GM23248 (cell line): ENCODE results near the gene PKIG. TPM values are rescaled to one million over a fixed set of nuclear protein-coding genes. Genes with fewer than 3 reads are reported as not detected.

ENCODE experiments used
- DNase-seq: peaks from one replicate; pipeline ENCODE4 v3.0.0-alpha.2; 2015
- H2AFZ ChIP-seq: fragments of 200-600 bp; sonication (generic); 2 replicates; pipeline ENCODE4 v1.6.1; 2016; ENCODE audit warnings: antibody characterized with exemption
- H3F3A ChIP-seq: fragments of 200-600 bp; sonication (generic); 2 replicates; pipeline ENCODE4 v1.6.1; 2016; ENCODE audit warnings: mild to moderate bottlenecking, antibody characterized with exemption, mixed run types; ENCODE audit not compliant: insufficient read depth
- H3K27ac ChIP-seq: fragments of 200-600 bp; sonication (generic); 2 replicates; pipeline ENCODE4 v1.5.1; 2016; ENCODE audit warnings: mild to moderate bottlenecking
- H3K27me3 ChIP-seq: fragments of 200-600 bp; sonication (generic); replicated peaks from 2 replicates; pipeline ENCODE4 v1.6.1; 2016; ENCODE audit warnings: mild to moderate bottlenecking; ENCODE audit not compliant: insufficient read depth
- H3K36me3 ChIP-seq: fragments of 200-600 bp; sonication (generic); 2 replicates; pipeline ENCODE4 v1.6.1; 2016; ENCODE audit warnings: low read depth, mild to moderate bottlenecking
- H3K4me1 ChIP-seq: fragments of 200-600 bp; sonication (generic); 2 replicates; pipeline ENCODE4 v1.6.1; 2016; ENCODE audit warnings: mild to moderate bottlenecking; ENCODE audit not compliant: insufficient read depth
- H3K4me2 ChIP-seq: fragments of 200-600 bp; sonication (generic); one replicate; pipeline ENCODE4 v1.6.1; 2016; ENCODE audit warnings: mild to moderate bottlenecking; ENCODE audit not compliant: unreplicated experiment
- H3K4me3 ChIP-seq: fragments of 200-600 bp; sonication (generic); 2 replicates; pipeline ENCODE4 v1.5.1; 2016; ENCODE audit warnings: mild to moderate bottlenecking
- H3K79me2 ChIP-seq: fragments of 200-600 bp; sonication (generic); 2 replicates; pipeline ENCODE4 v1.6.1; 2016; ENCODE audit warnings: mild to moderate bottlenecking; ENCODE audit not compliant: insufficient read depth
- H3K9ac ChIP-seq: fragments of 200-600 bp; sonication (generic); 2 replicates; pipeline ENCODE4 v1.6.1; 2016; ENCODE audit warnings: mild to moderate bottlenecking
- H3K9me2 ChIP-seq: fragments of 200-600 bp; sonication (generic); 2 replicates; pipeline ENCODE4 v1.6.1; 2016; ENCODE audit warnings: mixed run types, mild to moderate bottlenecking, moderate library complexity; ENCODE audit not compliant: insufficient read depth
- H3K9me3 ChIP-seq: fragments of 200-600 bp; sonication (generic); one replicate; pipeline ENCODE4 v1.6.1; 2017; ENCODE audit warnings: low read depth
- H4K20me1 ChIP-seq: fragments of 200-600 bp; sonication (generic); 2 replicates; pipeline ENCODE4 v1.6.0; 2016; ENCODE audit not compliant: insufficient read depth
- EZH2 ChIP-seq: fragments of 200-600 bp; sonication (generic); IDR thresholded peaks from 2 replicates; pipeline ENCODE4 v1.6.1; 2018; ENCODE audit warnings: antibody characterized with exemption, mild to moderate bottlenecking; ENCODE audit not compliant: insufficient read depth, poor library complexity, severe bottlenecking
- EZH2phosphoT487 ChIP-seq: fragments of 200-600 bp; sonication (generic); IDR thresholded peaks from 2 replicates; pipeline ENCODE4 v1.6.1; 2018; ENCODE audit warnings: antibody characterized with exemption, moderate library complexity, mild to moderate bottlenecking, low read depth; ENCODE audit not compliant: insufficient read depth
- WGBS, 2 experiments: methylation state at CpG; one replicate each; pipeline ENCODE4 v1.1.6; 2015 to 2017; ENCODE audit warnings: low lambda C conversion rate in 2 of 2, low coverage in 1 of 2; ENCODE audit errors: missing lambda C conversion rate in 2 of 2; 5-methylcytosine and 5-hydroxymethylcytosine counted together
- in situ Hi-C: fragments of 300-500 bp; cut with MboI; formaldehyde crosslinking; loops from 2 replicates; pipeline ENCODE4 v1.15.0; 2020
- polyA plus RNA-seq: library from polyadenylated mRNA; unstranded; fragments of >200 nt; fragmentation: Nextera tagmentation; extraction: Ambion mirVana; gene quantifications from 2 replicates; pipeline ENCODE4 v1.2.1, GENCODE V29; 2016
- total RNA-seq: library from RNA; depleted of rRNA; stranded (reverse); fragments of >200 nt; shearing (Covaris generic); gene quantifications from 2 replicates; pipeline ENCODE4 v1.2.3, GENCODE V29; 2014

Gene PKIG
- total and polyA plus RNA-seq, 2 experiments from 2014 or later, result 46.0 to 83.7 TPM

DNA sequence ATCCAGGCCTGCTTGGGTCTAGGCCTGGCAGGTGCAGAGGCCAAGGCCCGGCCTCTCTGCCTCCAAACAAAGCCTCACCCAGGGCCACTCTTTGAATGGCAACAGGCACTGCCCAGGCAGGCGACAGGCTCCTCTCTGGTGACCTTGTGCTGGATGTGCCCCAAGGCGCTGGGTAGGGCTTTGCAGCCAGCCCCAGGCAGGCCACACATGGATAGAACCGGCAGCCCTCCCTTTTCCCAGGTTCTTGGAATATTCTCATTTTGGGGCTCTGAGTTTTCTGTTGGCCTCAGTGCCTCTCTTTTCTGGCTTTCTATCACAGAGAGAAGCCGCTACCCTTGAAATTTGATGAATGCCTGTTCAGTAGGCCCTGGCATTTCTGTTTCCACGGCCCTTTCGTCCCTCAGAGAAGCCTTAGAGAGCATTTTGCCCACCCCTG is 18.9 kb downstream of the PKIG start:
- no peak overlapping the region for H2AFZ ChIP-seq
- peak overlapping the region; percentile 68 for H3K27ac ChIP-seq
- no peaks in the 10 kb centered on the region for H3K27me3 ChIP-seq
- in situ Hi-C loops, result loop anchor here (10.0 to 25.0 kb wide), 2 partner anchors 206 to 389 kb away; partner anchors contain the start of gene OSER1
- H3K79me2 ChIP-seq, result peaks cover 51% of the 10 kb centered on the region
- H3K36me3 ChIP-seq, result no peaks in the 10 kb centered on the region
- peaks cover 19% of the 10 kb centered on the region for H3F3A ChIP-seq
- peaks cover 29% of the 10 kb centered on the region for H3K4me1 ChIP-seq
- no peak overlapping the region for H3K4me3 ChIP-seq
- no peaks in the 10 kb centered on the region for H3K9me2 ChIP-seq
- no peaks in the 10 kb centered on the region for H3K9me3 ChIP-seq
- TF ChIP-seq EZH2, result no peak
- TF ChIP-seq EZH2phosphoT487, result no peak
- DNase-seq, result no peak
- H4K20me1 ChIP-seq, result no peaks in the 10 kb centered on the region
- peak overlapping the region; percentile 53 for H3K4me2 ChIP-seq
- H3K9ac ChIP-seq, result peak overlapping the region; percentile 47
- WGBS, 2 experiments, result 44 to 54% methylated on average over 7 of the region's 7 CpGs

DNA sequence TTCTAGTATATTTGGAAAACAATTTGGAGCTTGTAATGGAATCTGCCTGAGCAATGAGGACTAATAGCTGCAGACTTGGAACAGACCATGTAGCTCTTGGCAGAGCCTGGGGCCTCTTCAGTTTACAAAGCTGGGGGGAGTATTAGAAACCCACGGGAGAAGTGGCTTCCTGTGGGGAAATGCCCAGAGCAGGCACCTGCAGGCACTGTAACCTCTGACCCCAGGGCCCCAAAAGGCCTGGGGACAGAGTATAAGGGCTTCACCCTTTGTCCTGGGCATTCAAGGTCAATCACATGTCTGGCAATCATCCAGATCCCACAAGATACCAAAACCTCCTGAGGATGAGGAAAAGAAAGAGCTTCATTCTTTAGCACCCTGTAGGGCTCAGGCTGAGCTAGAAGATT is 19.4 kb downstream of the PKIG start:
- Histone ChIP-seq H3K79me2 (peaks cover 56% of the 10 kb centered on the region), H3K4me2 (peak overlapping the region; percentile 53), H3K9me3 (no peaks in the 10 kb centered on the region), H3K27me3 (no peaks in the 10 kb centered on the region), H3K4me3 (no peak overlapping the region), H3K9me2 (no peaks in the 10 kb centered on the region), H3K36me3 (no peaks in the 10 kb centered on the region), H3K4me1 (peaks cover 29% of the 10 kb centered on the region), H4K20me1 (no peaks in the 10 kb centered on the region), H2AFZ (no peak overlapping the region), H3F3A (peaks cover 19% of the 10 kb centered on the region), H3K27ac (peak overlapping the region; percentile 68), H3K9ac (peak overlapping the region; percentile 47)
- DNase-seq, result peak; percentile 82
- WGBS, 2 experiments, result 0% methylated on average over 1 of the region's 1 CpG
- TF ChIP-seq EZH2 (no peak), EZH2phosphoT487 (no peak)
- in situ Hi-C loops, result loop anchor here (10.0 to 25.0 kb wide), 2 partner anchors 207 to 390 kb away; partner anchors contain the start of gene OSER1

DNA sequence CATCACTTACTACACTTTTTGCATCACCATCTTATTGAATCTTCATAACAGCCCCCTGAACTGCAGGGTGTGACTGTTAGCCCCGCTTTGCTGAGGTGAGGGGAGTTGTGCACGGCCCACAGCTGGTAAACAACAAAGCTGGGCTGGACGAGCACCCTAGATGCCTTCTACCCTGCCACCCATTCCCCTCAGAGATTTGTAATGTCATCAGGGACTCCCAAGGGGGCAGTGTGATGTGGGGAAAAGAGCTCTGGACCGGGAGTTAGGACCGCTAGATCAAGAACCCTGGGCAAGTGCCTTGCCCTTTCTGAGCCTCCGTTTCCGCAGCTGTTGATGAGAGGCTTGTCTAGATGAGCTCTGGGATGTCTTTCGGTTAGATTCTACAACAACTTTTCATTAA is 20.9 kb downstream of the PKIG start:
- H3K36me3 ChIP-seq, result no peaks in the 10 kb centered on the region
- H4K20me1 ChIP-seq, result no peaks in the 10 kb centered on the region
- H3K4me3 ChIP-seq, result no peak overlapping the region
- no peaks in the 10 kb centered on the region for H3K9me2 ChIP-seq
- H3K27ac ChIP-seq, result no peak overlapping the region
- no peak overlapping the region for H3K9ac ChIP-seq
- no peak for DNase-seq
- peaks cover 53% of the 10 kb centered on the region for H3K79me2 ChIP-seq
- TF ChIP-seq EZH2phosphoT487, result no peak
- TF ChIP-seq EZH2, result no peak
- no peak overlapping the region for H2AFZ ChIP-seq
- H3K4me2 ChIP-seq, result no peak overlapping the region
- H3K9me3 ChIP-seq, result no peaks in the 10 kb centered on the region
- in situ Hi-C loops, result loop anchor here (10.0 to 25.0 kb wide), 2 partner anchors 209 to 391 kb away; partner anchors contain the start of gene OSER1
- H3K27me3 ChIP-seq, result no peaks in the 10 kb centered on the region
- 95 to 99% methylated on average over 8 of the region's 8 CpGs for WGBS, 2 experiments
- H3K4me1 ChIP-seq, result peaks cover 29% of the 10 kb centered on the region
- H3F3A ChIP-seq, result peaks cover 19% of the 10 kb centered on the region

DNA sequence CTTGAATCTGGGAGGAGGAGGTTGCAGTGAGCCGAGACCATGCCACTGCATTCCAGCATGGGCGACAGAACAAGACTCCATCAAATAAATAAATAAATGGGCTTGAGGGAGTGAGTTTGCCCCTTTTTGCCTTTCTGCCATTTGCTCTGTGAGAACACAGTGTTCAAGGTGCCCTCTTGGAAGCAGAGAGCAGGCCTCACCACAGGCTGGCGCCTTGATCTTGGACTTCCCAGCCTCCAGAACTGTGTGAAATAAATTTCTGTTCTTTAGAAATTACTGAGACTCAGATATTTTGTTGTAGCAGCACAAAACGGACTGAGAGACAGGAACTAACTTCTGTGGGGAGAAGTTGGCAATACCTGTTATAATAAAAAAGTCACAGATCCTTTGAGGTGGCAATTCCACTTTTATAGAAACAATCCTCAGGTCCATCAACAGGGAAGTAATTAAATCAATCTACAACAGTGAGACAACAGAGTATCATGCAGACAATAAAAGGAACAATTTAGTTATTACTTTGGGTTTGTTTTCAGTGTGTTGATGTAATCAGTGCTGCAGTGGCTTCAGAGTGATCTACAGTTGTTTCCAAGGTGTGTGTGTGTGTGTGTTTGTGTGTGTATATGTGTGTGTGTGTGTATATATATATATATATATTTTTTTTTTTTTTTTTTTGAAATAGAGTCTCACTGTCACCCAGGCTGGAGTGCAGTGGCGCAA is 24.5 kb downstream of the PKIG start:
- H2AFZ ChIP-seq, result no peak overlapping the region
- in situ Hi-C loops, result loop anchor here (10.0 to 25.0 kb wide), 2 partner anchors 212 to 395 kb away; partner anchors contain the start of gene OSER1
- H3K27ac ChIP-seq, result no peak overlapping the region
- no peak overlapping the region for H3K4me2 ChIP-seq
- H3F3A ChIP-seq, result peaks cover 11% of the 10 kb centered on the region
- no peaks in the 10 kb centered on the region for H3K36me3 ChIP-seq
- DNase-seq, result no peak
- H3K9me3 ChIP-seq, result no peaks in the 10 kb centered on the region
- 94 to 95% methylated on average over 5 of the region's 5 CpGs for WGBS, 2 experiments
- peaks cover 25% of the 10 kb centered on the region for H3K4me1 ChIP-seq
- no peak overlapping the region for H3K9ac ChIP-seq
- peaks cover 64% of the 10 kb centered on the region for H3K79me2 ChIP-seq
- no peaks in the 10 kb centered on the region for H3K9me2 ChIP-seq
- no peaks in the 10 kb centered on the region for H3K27me3 ChIP-seq
- TF ChIP-seq EZH2phosphoT487, result no peak
- no peak for TF ChIP-seq EZH2
- H3K4me3 ChIP-seq, result no peak overlapping the region
- H4K20me1 ChIP-seq, result no peaks in the 10 kb centered on the region
